DMS114 treated with DMSO at 0.1 percent for 48 hours (cell line): ENCODE results near the gene HSD17B1.

ENCODE experiments used
- DNase-seq: peaks from one replicate; lab custom pipeline; 2025; ENCODE audit not compliant: unreplicated experiment; lab: John Stamatoyannopoulos, UW

Gene HSD17B1

GRCh38 chr17:42565523-42566214 is 12.9 kb downstream of the HSD17B1 start:
- no peak for DNase-seq

- DNase-seq = no peak
Measured at GRCh38 chr17:42566215-42566882, 13.6 kb downstream of the HSD17B1 start.

GRCh38 chr17:42566883-42567573 is 14.3 kb downstream of the HSD17B1 start, which contains the start of gene MLX:
Gene MLX (plus strand): TSS chr17:42567100. CDS start chr17:42567125, 25 bp downstream.
- DNase-seq = peak; percentile 64

DNA sequence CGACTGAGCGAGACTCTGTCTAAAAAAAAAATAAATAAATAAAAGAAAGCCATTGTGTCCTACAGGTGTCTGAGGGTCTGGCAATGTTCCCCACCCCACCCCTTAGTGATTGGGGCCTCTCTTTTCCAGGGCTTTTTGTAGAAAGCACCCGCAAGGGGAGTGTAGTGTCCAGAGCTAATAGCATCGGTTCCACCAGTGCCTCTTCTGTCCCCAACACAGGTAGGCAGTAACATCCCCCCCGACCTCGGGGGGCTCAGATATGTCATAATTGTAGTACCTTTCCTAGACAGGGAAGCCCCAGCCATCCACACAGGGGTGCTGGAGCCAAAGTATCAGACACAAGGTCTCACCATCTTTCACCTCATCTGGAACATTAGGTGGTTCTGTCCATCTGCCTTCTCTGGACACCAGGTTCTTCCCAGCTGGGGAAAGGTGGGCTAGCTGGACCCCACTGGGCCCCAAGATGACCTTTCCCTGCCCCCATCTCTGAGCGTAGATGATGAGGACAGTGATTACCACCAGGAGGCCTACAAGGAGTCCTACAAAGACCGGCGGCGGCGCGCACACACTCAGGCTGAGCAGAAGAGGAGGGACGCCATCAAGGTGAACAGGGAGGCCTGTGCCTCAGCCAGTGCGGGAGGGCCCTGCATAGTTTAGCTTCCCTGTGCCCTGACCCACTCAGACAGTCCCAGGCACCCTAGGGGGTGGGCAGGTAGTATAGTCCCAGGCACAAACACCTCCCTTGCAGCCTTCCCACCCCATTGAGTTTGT is 15.8 kb downstream of the HSD17B1 start:
- DNase-seq = no peak

DNA sequence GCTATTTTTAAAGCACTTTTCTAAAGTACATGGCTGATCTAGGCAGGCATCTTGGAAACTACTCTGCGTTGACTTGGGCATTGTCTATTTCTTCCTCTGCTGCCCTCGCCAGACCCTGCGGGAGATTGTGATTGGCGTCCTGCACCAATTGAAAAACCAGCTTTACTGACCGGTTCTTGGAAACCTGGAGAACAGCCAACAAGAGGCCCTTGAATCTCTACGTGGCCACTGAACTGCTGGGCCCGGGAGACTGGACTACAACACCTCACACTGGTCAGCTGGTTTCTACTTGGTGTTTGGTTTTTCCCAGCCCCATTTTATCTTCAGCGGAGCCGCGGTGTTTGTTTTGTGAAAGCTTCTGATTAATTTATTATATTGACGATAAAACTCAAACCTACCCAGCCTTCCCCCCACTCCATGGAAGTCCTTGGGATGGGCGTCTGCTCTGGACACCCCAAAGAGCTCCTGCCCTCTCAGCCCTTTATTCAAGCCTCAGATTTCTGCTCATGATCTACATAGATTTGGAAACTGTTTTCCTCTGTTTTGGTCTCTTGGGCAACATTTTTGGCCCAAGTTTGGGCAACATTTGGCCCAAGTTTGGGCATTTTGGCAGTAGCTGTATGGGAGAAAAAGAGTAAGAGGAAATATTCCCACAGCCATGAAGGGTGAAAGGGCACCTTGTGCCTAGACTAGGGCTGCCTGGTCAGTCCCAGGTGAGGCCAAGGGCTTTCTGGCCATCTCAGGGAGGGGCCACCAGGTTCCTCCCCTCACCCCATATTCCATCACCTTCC is 18.9 kb downstream of the HSD17B1 start:
- no peak for DNase-seq

- DNase-seq = no peak
Measured at GRCh38 chr17:42573095-42573494, 20.4 kb downstream of the HSD17B1 start.

DNA sequence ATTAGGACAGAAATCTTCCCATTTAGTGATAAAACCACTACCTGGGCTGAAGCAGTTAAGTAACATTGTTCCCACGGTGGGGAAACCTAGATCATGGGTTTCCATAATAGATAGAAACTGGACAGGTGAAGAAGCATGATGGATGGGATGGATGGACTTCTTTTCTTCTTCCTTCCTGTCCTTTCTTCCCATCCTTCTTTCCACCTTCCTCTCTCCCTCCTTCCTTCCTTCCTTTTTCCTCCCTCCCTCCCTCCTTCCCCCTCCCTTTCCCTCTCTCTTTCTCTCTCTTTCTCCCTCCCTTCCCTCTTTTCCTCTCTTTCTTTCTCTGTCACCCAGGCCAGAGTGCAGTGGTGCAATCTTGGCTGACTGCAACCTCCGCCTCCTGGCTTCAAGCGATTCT is 21.7 kb downstream of the HSD17B1 start:
- no peak for DNase-seq

- DNase-seq = no peak
Measured at GRCh38 chr17:42577140-42577531, 24.4 kb downstream of the HSD17B1 start.

DNA sequence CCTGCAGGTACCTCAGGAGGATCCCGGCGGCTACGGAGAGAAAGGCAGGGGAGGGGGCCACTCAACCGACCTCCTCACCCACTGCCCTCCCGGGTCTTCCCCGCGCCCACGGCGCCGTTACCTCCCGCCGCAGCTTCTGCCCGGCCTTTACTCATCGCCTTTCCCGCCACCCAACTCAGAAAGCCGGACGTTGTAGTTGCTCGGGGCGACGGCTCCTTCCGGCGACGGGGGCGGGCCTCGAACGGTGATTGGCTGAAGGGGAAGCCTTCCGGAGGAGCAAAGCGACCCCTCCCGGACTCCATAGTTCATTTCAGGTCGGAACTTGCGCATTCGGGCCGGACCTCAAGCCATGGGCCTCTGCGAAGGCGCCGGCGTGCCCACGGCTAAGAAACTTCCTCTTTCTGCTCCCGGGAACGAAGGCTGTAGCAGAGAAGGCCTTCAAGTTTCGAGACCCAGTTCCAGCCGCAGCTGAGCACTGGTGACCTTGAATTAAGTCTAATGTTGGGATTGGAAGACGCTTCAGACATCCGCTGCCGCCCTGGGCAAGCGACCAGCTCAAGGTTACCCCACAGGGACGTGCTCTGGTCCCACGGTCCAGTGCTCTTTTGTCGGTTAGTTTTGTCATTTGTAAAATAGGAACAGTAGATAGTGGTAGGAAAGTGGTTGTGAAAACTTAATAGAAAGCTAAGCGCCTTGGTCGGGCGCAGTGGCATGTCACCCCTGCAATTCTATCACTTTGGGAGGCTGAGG is 25.0 kb downstream of the HSD17B1 start, which contains the start of gene PSMC3IP:
Gene PSMC3IP (minus strand): TSS at position 198 of the 750 bp plus-strand sequence. CDS start 43 bp downstream, at position 155.
- DNase-seq = peak; percentile 93

DNA sequence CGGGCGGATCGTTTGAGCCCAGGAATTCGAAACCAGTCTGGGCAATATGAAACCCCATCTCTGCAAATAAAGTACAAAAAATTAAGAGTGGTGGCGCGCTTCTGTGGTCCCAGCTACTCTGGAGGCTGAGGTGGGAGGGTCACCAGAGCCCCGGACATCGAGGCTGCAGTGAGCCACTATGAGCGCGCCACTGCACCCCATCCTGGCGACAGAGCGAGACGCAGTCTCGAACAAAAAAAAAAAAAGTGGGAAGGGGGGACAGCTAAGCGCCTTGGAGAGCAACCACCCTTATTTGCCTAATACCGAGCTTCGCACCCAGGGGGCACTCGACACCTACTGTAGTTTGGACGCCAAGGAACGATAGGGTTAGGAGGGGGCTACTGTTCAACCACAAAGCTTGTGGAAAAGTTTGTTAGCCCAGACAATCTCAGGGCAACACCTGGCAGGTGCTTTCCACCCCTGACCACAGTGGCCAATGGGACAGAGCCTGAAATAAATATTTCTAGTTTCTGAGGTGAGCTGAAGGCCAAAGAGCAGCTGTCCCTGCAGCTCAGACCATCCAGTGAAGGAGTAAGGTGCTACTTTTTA is 25.7 kb downstream of the HSD17B1 start:
- DNase-seq = peak; percentile 70

- DNase-seq = no peak
Measured at GRCh38 chr17:42579794-42580551, 27.2 kb downstream of the HSD17B1 start.

GRCh38 chr17:42581744-42582270 is 29.1 kb downstream of the HSD17B1 start:
- no peak for DNase-seq

DNA sequence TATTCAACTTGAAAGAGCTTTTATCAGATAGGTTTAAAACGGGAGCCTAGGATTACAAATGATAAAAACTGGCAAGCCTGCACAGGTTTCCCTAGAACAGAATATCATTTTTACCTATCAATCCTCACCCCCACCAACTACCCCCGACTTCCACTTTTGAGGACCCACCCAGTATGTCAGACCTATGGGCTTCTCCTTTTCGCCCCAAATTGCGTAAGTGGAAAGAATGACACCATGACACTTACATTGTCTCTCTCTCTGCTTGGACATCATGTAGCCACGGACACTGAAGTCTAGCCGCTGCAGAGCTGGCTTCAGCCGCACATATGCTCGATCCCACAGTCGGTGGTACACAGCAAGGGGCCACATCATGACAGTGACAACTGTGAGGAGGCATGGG is 32.2 kb downstream of the HSD17B1 start:
- DNase-seq = no peak

- DNase-seq = no peak
Measured at GRCh38 chr17:42585353-42585752, 32.6 kb downstream of the HSD17B1 start.

- no peak for DNase-seq
Measured at GRCh38 chr17:42586514-42587230, 33.9 kb downstream of the HSD17B1 start.

GRCh38 chr17:42590886-42591285 is 38.2 kb downstream of the HSD17B1 start:
- no peak for DNase-seq

DNA sequence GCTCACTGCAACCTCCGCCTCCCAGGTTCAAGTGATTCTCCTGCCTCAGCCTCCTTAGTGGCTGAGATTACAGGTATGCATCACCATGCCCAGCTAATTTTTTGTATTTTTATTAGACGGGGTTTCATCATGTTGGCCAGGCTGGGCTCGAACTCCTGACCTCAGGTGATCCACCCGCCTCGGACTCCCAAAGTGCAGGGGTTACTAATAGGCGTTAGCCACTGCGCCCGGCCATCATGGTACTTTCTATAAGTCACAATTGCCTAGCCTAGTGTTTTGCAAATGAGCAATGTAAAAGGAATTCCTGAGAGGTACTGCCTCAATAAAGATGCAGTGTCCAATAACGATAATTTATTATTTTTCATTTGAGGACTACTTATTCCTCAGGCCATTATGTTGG is 38.7 kb downstream of the HSD17B1 start:
- DNase-seq = no peak

GRCh38 chr17:42596386-42596785 is 43.7 kb downstream of the HSD17B1 start:
- no peak for DNase-seq
